ENCODE measurements around the gene TM7SF3.

DNA sequence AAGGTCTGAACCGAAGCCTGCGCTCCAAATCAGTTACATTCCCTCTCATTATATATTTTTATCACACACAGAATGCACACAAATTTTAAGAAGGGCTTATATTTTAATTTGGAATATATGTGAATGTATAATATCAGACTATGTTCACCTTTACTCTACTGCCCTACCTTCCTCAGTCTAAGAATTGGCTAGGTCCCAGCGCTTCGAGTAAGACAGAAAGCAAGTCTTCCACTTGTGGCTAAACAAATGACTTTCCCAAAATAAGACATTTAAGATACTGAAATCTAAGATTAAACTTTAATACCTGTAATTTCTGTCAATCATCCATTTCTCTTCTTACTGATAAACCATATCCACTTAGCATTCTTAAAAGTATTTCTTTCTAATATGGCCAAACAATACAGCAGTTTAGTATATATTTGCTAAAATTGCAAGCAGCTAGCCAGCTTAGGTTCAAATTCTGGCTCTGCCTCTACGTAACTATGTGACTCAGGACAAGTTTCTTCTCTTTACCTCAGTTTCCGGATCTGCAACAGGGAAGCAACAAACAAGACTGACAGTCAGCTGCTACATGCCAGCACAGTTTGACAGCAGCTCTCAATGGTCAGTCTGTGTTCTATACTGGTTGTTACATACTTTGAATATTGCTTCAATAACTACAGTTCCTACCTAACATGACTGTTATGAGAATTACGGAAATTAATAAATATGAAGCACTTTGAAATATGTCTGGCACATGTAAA is 78.4 kb downstream of the TM7SF3 start:
- TF ChIP-seq, protein P1, sequence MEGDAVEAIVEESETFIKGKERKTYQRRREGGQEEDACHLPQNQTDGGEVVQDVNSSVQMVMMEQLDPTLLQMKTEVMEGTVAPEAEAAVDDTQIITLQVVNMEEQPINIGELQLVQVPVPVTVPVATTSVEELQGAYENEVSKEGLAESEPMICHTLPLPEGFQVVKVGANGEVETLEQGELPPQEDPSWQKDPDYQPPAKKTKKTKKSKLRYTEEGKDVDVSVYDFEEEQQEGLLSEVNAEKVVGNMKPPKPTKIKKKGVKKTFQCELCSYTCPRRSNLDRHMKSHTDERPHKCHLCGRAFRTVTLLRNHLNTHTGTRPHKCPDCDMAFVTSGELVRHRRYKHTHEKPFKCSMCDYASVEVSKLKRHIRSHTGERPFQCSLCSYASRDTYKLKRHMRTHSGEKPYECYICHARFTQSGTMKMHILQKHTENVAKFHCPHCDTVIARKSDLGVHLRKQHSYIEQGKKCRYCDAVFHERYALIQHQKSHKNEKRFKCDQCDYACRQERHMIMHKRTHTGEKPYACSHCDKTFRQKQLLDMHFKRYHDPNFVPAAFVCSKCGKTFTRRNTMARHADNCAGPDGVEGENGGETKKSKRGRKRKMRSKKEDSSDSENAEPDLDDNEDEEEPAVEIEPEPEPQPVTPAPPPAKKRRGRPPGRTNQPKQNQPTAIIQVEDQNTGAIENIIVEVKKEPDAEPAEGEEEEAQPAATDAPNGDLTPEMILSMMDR (IDR thresholded peaks at IDR 0.05): no peak
- TF ChIP-seq POLR2A (IDR thresholded peaks at IDR 0.05) (no peak), EP300 (IDR thresholded peaks at IDR 0.05; ENCODE audit: low read depth) (no peak), POLR2AphosphoS5 (IDR thresholded peaks at IDR 0.05) (no peak)

Data from transverse colon (tissue), 4 donors.